Progenitor cell of endocrine pancreas (in vitro differentiated cells): ENCODE measurements around the gene WRAP73. TPM values are rescaled to one million over a fixed set of nuclear protein-coding genes. Genes with fewer than 3 reads are reported as not detected.

Experiments
- DNase-seq: peaks from one replicate; pipeline ENCODE4 v3.0.0; 2021; ENCODE audit warnings: low spot score; ENCODE audit not compliant: unreplicated experiment
- H3K27ac Mint-ChIP-seq: 2 replicates; pipeline ENCODE4 v1.8.0; 2021; ENCODE audit warnings: mild to moderate bottlenecking, moderate library complexity, mixed read lengths
- H3K27me3 Mint-ChIP-seq: 2 replicates; pipeline ENCODE4 v1.8.0; 2021; ENCODE audit warnings: mixed read lengths
- H3K36me3 Mint-ChIP-seq: 2 replicates; pipeline ENCODE4 v1.8.0; 2022; ENCODE audit warnings: mixed read lengths; ENCODE audit not compliant: insufficient read depth
- H3K4me1 Mint-ChIP-seq: 2 replicates; pipeline ENCODE4 v1.8.0; 2021; ENCODE audit warnings: low read depth, mixed read lengths
- H3K4me3 Mint-ChIP-seq: 2 replicates; pipeline ENCODE4 v1.8.0; 2021; ENCODE audit warnings: low read depth, mild to moderate bottlenecking, moderate library complexity, mixed read lengths
- H3K9me3 Mint-ChIP-seq: 2 replicates; pipeline ENCODE4 v1.8.0; 2021; ENCODE audit warnings: low read depth, mixed read lengths
- CTCF ChIP-seq: fragments of 200-600 bp; sonication (generic); IDR thresholded peaks from one replicate; pipeline ENCODE4 v1.5.0; 2021; ENCODE audit warnings: antibody characterized with exemption, mild to moderate bottlenecking; ENCODE audit not compliant: unreplicated experiment
- total RNA-seq: library from RNA; stranded (reverse); gene quantifications from 2 replicates; pipeline ENCODE4 v1.2.1, GENCODE V29; 2021

The WRAP73 gene
- total RNA-seq, 1 donor from 2014 or later = 28.1 TPM

GRCh38 chr1:3600354-3600753, 49.5 kb downstream of the WRAP73 start:
- H3K4me1 Mint-ChIP-seq = peaks cover 6% of the 10 kb centered on the region
- H3K27me3 Mint-ChIP-seq = no peaks in the 10 kb centered on the region
- no peak for DNase-seq
- no peak overlapping the region for H3K4me3 Mint-ChIP-seq
- H3K9me3 Mint-ChIP-seq = no peaks in the 10 kb centered on the region
- no peak for TF ChIP-seq CTCF
- peaks cover 2% of the 10 kb centered on the region for H3K36me3 Mint-ChIP-seq
- H3K27ac Mint-ChIP-seq = no peak overlapping the region

- no peaks in the 10 kb centered on the region for H3K27me3 Mint-ChIP-seq
- no peak overlapping the region for H3K4me3 Mint-ChIP-seq
Observed at GRCh38 chr1:3599816-3600215, 50.1 kb downstream of the WRAP73 start.

GRCh38 chr1:3599286-3599811, 50.6 kb downstream of the WRAP73 start:
- DNase-seq = no peak
- Mint-ChIP-seq H3K9me3 (no peaks in the 10 kb centered on the region), H3K4me3 (no peak overlapping the region), H3K36me3 (peaks cover 2% of the 10 kb centered on the region), H3K27me3 (no peaks in the 10 kb centered on the region), H3K4me1 (peaks cover 6% of the 10 kb centered on the region), H3K27ac (no peak overlapping the region)
- TF ChIP-seq CTCF = no peak

More at GRCh38 chr1:3599816-3600215, 50.1 kb downstream of the WRAP73 start:
- no peak for DNase-seq
- Mint-ChIP-seq H3K27ac (no peak overlapping the region), H3K36me3 (peaks cover 2% of the 10 kb centered on the region), H3K9me3 (no peaks in the 10 kb centered on the region), H3K4me1 (peaks cover 6% of the 10 kb centered on the region)
- TF ChIP-seq CTCF = no peak

GRCh38 chr1:3598522-3599285, 51.2 kb downstream of the WRAP73 start:
- no peak for DNase-seq
- no peak overlapping the region for H3K4me3 Mint-ChIP-seq

GRCh38 chr1:3598051-3598491, 51.8 kb downstream of the WRAP73 start:
- no peak overlapping the region for H3K4me3 Mint-ChIP-seq
- peaks cover 6% of the 10 kb centered on the region for H3K4me1 Mint-ChIP-seq
- TF ChIP-seq CTCF = no peak
- no peak for DNase-seq
- no peak overlapping the region for H3K27ac Mint-ChIP-seq
- no peaks in the 10 kb centered on the region for H3K27me3 Mint-ChIP-seq
- no peaks in the 10 kb centered on the region for H3K9me3 Mint-ChIP-seq
- H3K36me3 Mint-ChIP-seq = peaks cover 2% of the 10 kb centered on the region

More at GRCh38 chr1:3598522-3599285, 51.2 kb downstream of the WRAP73 start:
- Mint-ChIP-seq H3K9me3 (no peaks in the 10 kb centered on the region), H3K36me3 (peaks cover 2% of the 10 kb centered on the region), H3K27ac (no peak overlapping the region), H3K4me1 (peaks cover 6% of the 10 kb centered on the region), H3K27me3 (no peaks in the 10 kb centered on the region)
- TF ChIP-seq CTCF = no peak
